Measurements from ENCODE around the gene NOX5. TPM values are rescaled to one million over a fixed set of nuclear protein-coding genes. Genes with fewer than 3 reads are reported as not detected.

The NOX5 gene
- total RNA-seq, 1 experiment from 2014 or later = 0.91 TPM

DNA sequence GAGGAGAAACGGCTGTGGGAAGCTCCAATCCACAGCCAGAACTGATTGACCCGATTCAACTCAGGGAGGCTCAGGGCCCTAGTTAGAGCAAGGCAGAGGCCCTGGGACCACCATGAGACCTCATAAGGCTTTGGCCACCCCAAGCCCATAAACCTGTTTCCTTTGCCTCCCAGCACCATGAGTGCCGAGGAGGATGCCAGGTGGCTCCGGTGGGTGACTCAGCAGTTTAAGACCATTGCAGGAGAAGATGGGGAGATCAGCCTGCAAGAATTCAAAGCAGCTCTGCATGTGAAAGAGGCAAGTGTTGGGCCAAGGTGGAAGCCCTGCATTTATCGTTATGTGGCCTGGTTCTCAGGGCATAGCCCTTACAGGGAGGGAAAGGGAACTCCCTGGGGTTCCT, 11.9 kb downstream of the NOX5 start:
- H3K27ac ChIP-seq (ENCODE audit: low read depth, low read length) = no peak overlapping the region
- no peak for TF ChIP-seq SP1 (IDR thresholded peaks at IDR 0.05; ENCODE audit: low read depth)
- no peak for TF ChIP-seq JUND (IDR thresholded peaks at IDR 0.05)
- no peak for TF ChIP-seq SRF (IDR thresholded peaks at IDR 0.05; ENCODE audit: low read depth)
- TF ChIP-seq ZFX (IDR thresholded peaks at IDR 0.05) = no peak
- TF ChIP-seq RAD21 (IDR thresholded peaks at IDR 0.05; ENCODE audit: low read depth) = no peak
- no peak for TF ChIP-seq MAX (IDR thresholded peaks at IDR 0.05)
- TF ChIP-seq EZH2phosphoT487 (IDR thresholded peaks at IDR 0.05; ENCODE audit: borderline replicate concordance) = no peak
- TF ChIP-seq SIN3A (IDR thresholded peaks at IDR 0.05; ENCODE audit: low read depth) = no peak
- TF ChIP-seq ZBTB33 (IDR thresholded peaks at IDR 0.05; ENCODE audit: extremely low read depth, insufficient replicate concordance, low read length) = no peak
- no peak for TF ChIP-seq ZNF274 (IDR thresholded peaks at IDR 0.05; ENCODE audit: low read depth, low read length)
- no peak for TF ChIP-seq ELF1 (IDR thresholded peaks at IDR 0.05; ENCODE audit: borderline replicate concordance, low read depth)
- TF ChIP-seq, protein P1, sequence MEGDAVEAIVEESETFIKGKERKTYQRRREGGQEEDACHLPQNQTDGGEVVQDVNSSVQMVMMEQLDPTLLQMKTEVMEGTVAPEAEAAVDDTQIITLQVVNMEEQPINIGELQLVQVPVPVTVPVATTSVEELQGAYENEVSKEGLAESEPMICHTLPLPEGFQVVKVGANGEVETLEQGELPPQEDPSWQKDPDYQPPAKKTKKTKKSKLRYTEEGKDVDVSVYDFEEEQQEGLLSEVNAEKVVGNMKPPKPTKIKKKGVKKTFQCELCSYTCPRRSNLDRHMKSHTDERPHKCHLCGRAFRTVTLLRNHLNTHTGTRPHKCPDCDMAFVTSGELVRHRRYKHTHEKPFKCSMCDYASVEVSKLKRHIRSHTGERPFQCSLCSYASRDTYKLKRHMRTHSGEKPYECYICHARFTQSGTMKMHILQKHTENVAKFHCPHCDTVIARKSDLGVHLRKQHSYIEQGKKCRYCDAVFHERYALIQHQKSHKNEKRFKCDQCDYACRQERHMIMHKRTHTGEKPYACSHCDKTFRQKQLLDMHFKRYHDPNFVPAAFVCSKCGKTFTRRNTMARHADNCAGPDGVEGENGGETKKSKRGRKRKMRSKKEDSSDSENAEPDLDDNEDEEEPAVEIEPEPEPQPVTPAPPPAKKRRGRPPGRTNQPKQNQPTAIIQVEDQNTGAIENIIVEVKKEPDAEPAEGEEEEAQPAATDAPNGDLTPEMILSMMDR (IDR thresholded peaks at IDR 0.05 in 2 of 3, conservative IDR thresholded peaks at IDR 0.05 in 1 of 3; ENCODE audit: borderline replicate concordance in 1 of 3, insufficient read depth in 1 of 3, low read depth in 2 of 3, low read length in 2 of 3) = no peak
- H3K4me2 ChIP-seq (ENCODE audit: low read length) = no peak overlapping the region
- RAD21 ChIA-PET (ENCODE audit: low non-redundant PET in 1 of 2, low total read pairs in 2 of 2, uncharacterized antibody in 2 of 2, unreplicated experiment in 2 of 2) = no interaction called here
- H3K9me2 ChIP-seq (ENCODE audit: insufficient read depth) = no peaks in the 10 kb centered on the region
- no peak for DNase-seq (ENCODE audit: low read depth, low spot score)
- POLR2A ChIA-PET = no interaction called here
- intact Hi-C loops (cut with micrococcal nuclease) = no loop called here
- H4K20me1 ChIP-seq (ENCODE audit: insufficient read depth) = no peaks in the 10 kb centered on the region
- H2AFZ ChIP-seq (ENCODE audit: low read depth, low read length, poor library complexity, severe bottlenecking) = no peak overlapping the region
- H3K4me1 ChIP-seq (ENCODE audit: control insufficient read depth in 1 of 2, insufficient read depth in 2 of 2, low read length in 2 of 2) = peaks cover 0 to 5% of the 10 kb centered on the region in 2 experiments; a peak in 1 of 4 replicates
- no peaks in the 10 kb centered on the region for H3K36me3 ChIP-seq (ENCODE audit: control insufficient read depth in 1 of 2, insufficient read depth in 2 of 2, low read length in 2 of 2)
- no TSS peak for BruUV-seq (replicated peaks)
- no peaks in the 10 kb centered on the region for H3K27me3 ChIP-seq (ENCODE audit: insufficient read depth, low read length)
- CTCF ChIA-PET = no interaction called here
- no peak for ATAC-seq
- no peaks in the 10 kb centered on the region for H3K9me3 ChIP-seq (ENCODE audit: control insufficient read depth in 1 of 2, insufficient read depth in 1 of 2, low read depth in 1 of 2, low read length in 2 of 2)
- H3K4me3 ChIP-seq (replicated peaks in 1 of 2; ENCODE audit: low read depth in 1 of 2, low read length in 2 of 2) = no peak overlapping the region
- no peak overlapping the region for H3K9ac ChIP-seq (ENCODE audit: low read length)
- H3K79me2 ChIP-seq (ENCODE audit: insufficient read depth, low read length) = no peaks in the 10 kb centered on the region
